Renal cortical epithelial cell (primary cell): ENCODE data around the gene CACNA2D4. TPM values are rescaled to one million over a fixed set of nuclear protein-coding genes. Genes with fewer than 3 reads are reported as not detected.

ENCODE experiments used
- DNase-seq: peaks from one replicate; pipeline ENCODE4 v3.0.0-alpha.2; 2011; ENCODE audit warnings: low read depth
- total RNA-seq: library from RNA; depleted of rRNA; stranded (reverse); fragments of >200 nt; gene quantifications from 2 replicates; pipeline ENCODE4 v1.2.3, GENCODE V29; 2014

Gene CACNA2D4
- total RNA-seq, 1 donor from 2014 or later = 0.20 TPM

GRCh38 chr12:1919284-1919683 lies 832 bp upstream of the CACNA2D4 start:
- no peak for DNase-seq

GRCh38 chr12:1918884-1919236 lies 408 bp upstream of the CACNA2D4 start:
- DNase-seq = no peak

- no peak for DNase-seq
Observed at GRCh38 chr12:1917172-1918070, 1.0 kb downstream of the CACNA2D4 start.

GRCh38 chr12:1916371-1917171 lies 1.9 kb downstream of the CACNA2D4 start:
- DNase-seq = no peak

GRCh38 chr12:1915082-1915968 lies 3.1 kb downstream of the CACNA2D4 start:
- no peak for DNase-seq

GRCh38 chr12:1914114-1914911 lies 4.1 kb downstream of the CACNA2D4 start:
- no peak for DNase-seq

GRCh38 chr12:1913377-1914113 lies 4.9 kb downstream of the CACNA2D4 start:
- DNase-seq = no peak

- peak; percentile 44 for DNase-seq
Observed at GRCh38 chr12:1912580-1913376, 5.7 kb downstream of the CACNA2D4 start.

GRCh38 chr12:1911598-1912575 lies 6.6 kb downstream of the CACNA2D4 start:
- DNase-seq = no peak

GRCh38 chr12:1910468-1910867 lies 8.0 kb downstream of the CACNA2D4 start:
- DNase-seq = no peak

GRCh38 chr12:1908758-1909157 lies 9.7 kb downstream of the CACNA2D4 start:
- no peak for DNase-seq

GRCh38 chr12:1907652-1908611 lies 10.5 kb downstream of the CACNA2D4 start:
- no peak for DNase-seq

GRCh38 chr12:1906579-1906978 lies 11.9 kb downstream of the CACNA2D4 start:
- DNase-seq = no peak

GRCh38 chr12:1904875-1905274 lies 13.6 kb downstream of the CACNA2D4 start:
- DNase-seq = no peak

GRCh38 chr12:1896964-1897363 lies 21.5 kb downstream of the CACNA2D4 start:
- no peak for DNase-seq

GRCh38 chr12:1890810-1891209 lies 27.6 kb downstream of the CACNA2D4 start:
- no peak for DNase-seq

- DNase-seq = no peak
Observed at GRCh38 chr12:1890119-1890703, 28.2 kb downstream of the CACNA2D4 start.
